ENCODE data around the gene UBE2V1.

Gene UBE2V1

GRCh38 chr20:50124496-50124895 lies 11.5 kb upstream of the UBE2V1 start:
- Histone ChIP-seq H3K27me3 (replicated peaks in 2 of 5; ENCODE audit: control insufficient read depth in 4 of 5, insufficient read depth in 5 of 5, low read length in 4 of 5) (no peaks in the 10 kb centered on the region), H3K9me3 (ENCODE audit: control extremely low read depth in 1 of 5, control insufficient read depth in 4 of 5, insufficient read depth in 2 of 5, low read depth in 1 of 5, low read length in 4 of 5) (no peaks in the 10 kb centered on the region), H3K4me1 (ENCODE audit: control extremely low read depth in 1 of 4, control insufficient read depth in 4 of 4, insufficient read depth in 4 of 4, low read length in 3 of 4) (peaks cover 0 to 8% (median 5%) of the 10 kb centered on the region in 4 experiments), H3K4me3 (ENCODE audit: control insufficient read depth in 1 of 7, extremely low read depth in 1 of 7, insufficient read depth in 4 of 7, low read depth in 2 of 7, low read length in 6 of 7) (no peak overlapping the region), H3K36me3 (ENCODE audit: control insufficient read depth in 4 of 4, insufficient read depth in 4 of 4, low read length in 3 of 4) (peaks cover 8 to 54% (median 43%) of the 10 kb centered on the region in 4 experiments), H3K27ac (ENCODE audit: insufficient read depth in 1 of 2, low read depth in 1 of 2, low read length in 2 of 2, poor library complexity in 1 of 2, severe bottlenecking in 2 of 2) (no peak overlapping the region)
- WGBS (ENCODE audit: insufficient coverage): 97% methylated on average over 9 of the region's 9 CpGs
- ChIA-PET CTCF (interaction anchor here (0.7 to 13.8 kb wide), 6 partner anchors 10 to 451 kb away, joined by 3 to 335 read pairs (median 24); no protein-coding TSS in a partner anchor), POLR2A (interaction anchor here (0.6 to 1.4 kb wide), 2 partner anchors 9 to 15 kb away, joined by 3 to 4 read pairs; no protein-coding TSS in a partner anchor)
- DNase-seq: no peak

- POLR2A ChIA-PET: interaction anchor here (0.7 to 1.4 kb wide), 4 partner anchors 10 to 49 kb away, joined by 3 to 4 read pairs (median 3); no protein-coding TSS in a partner anchor
- no peaks in the 10 kb centered on the region for H3K27me3 ChIP-seq (replicated peaks in 2 of 5; ENCODE audit: control insufficient read depth in 4 of 5, insufficient read depth in 5 of 5, low read length in 4 of 5)
Observed at GRCh38 chr20:50123418-50123817, 10.5 kb upstream of the UBE2V1 start.

GRCh38 chr20:50122763-50123162 lies 9.8 kb upstream of the UBE2V1 start:
- H3K4me3 ChIP-seq (ENCODE audit: control insufficient read depth in 1 of 7, extremely low read depth in 1 of 7, insufficient read depth in 4 of 7, low read depth in 2 of 7, low read length in 6 of 7): no peak overlapping the region
- no peaks in the 10 kb centered on the region for H3K27me3 ChIP-seq (replicated peaks in 2 of 5; ENCODE audit: control insufficient read depth in 4 of 5, insufficient read depth in 5 of 5, low read length in 4 of 5)
- peaks cover 0 to 10% (median 5%) of the 10 kb centered on the region in 4 experiments for H3K4me1 ChIP-seq (ENCODE audit: control extremely low read depth in 1 of 4, control insufficient read depth in 4 of 4, insufficient read depth in 4 of 4, low read length in 3 of 4)
- POLR2A ChIA-PET: interaction anchor here (0.5 to 1.1 kb wide), 2 partner anchors 43 to 226 kb away, joined by 3 read pairs; no protein-coding TSS in a partner anchor
- H3K27ac ChIP-seq (ENCODE audit: insufficient read depth in 1 of 2, low read depth in 1 of 2, low read length in 2 of 2, poor library complexity in 1 of 2, severe bottlenecking in 2 of 2): no peak overlapping the region
- 93% methylated on average over 2 of the region's 4 CpGs for WGBS (ENCODE audit: insufficient coverage)
- H3K36me3 ChIP-seq (ENCODE audit: control insufficient read depth in 4 of 4, insufficient read depth in 4 of 4, low read length in 3 of 4): peaks cover 6 to 36% (median 29%) of the 10 kb centered on the region in 4 experiments
- CTCF ChIA-PET: interaction anchor here (0.6 to 13.8 kb wide), 11 partner anchors 9 to 384 kb away, joined by 3 to 335 read pairs (median 13); no protein-coding TSS in a partner anchor
- no peaks in the 10 kb centered on the region for H3K9me3 ChIP-seq (ENCODE audit: control extremely low read depth in 1 of 5, control insufficient read depth in 4 of 5, insufficient read depth in 2 of 5, low read depth in 1 of 5, low read length in 4 of 5)
- DNase-seq: no peak

More at GRCh38 chr20:50123418-50123817, 10.5 kb upstream of the UBE2V1 start:
- peaks cover 0 to 10% (median 5%) of the 10 kb centered on the region in 4 experiments for H3K4me1 ChIP-seq (ENCODE audit: control extremely low read depth in 1 of 4, control insufficient read depth in 4 of 4, insufficient read depth in 4 of 4, low read length in 3 of 4)
- peaks cover 8 to 43% (median 35%) of the 10 kb centered on the region in 4 experiments for H3K36me3 ChIP-seq (ENCODE audit: control insufficient read depth in 4 of 4, insufficient read depth in 4 of 4, low read length in 3 of 4)
- H3K4me3 ChIP-seq (ENCODE audit: control insufficient read depth in 1 of 7, extremely low read depth in 1 of 7, insufficient read depth in 4 of 7, low read depth in 2 of 7, low read length in 6 of 7): no peak overlapping the region
- H3K27ac ChIP-seq (ENCODE audit: insufficient read depth in 1 of 2, low read depth in 1 of 2, low read length in 2 of 2, poor library complexity in 1 of 2, severe bottlenecking in 2 of 2): no peak overlapping the region
- 96% methylated on average over 4 of the region's 7 CpGs for WGBS (ENCODE audit: insufficient coverage)
- CTCF ChIA-PET: interaction anchor here (0.6 to 13.8 kb wide), 8 partner anchors 8 to 383 kb away, joined by 3 to 335 read pairs (median 32); no protein-coding TSS in a partner anchor
- DNase-seq: no peak
- H3K9me3 ChIP-seq (ENCODE audit: control extremely low read depth in 1 of 5, control insufficient read depth in 4 of 5, insufficient read depth in 2 of 5, low read depth in 1 of 5, low read length in 4 of 5): no peaks in the 10 kb centered on the region

GRCh38 chr20:50121858-50122271 lies 8.9 kb upstream of the UBE2V1 start:
- Histone ChIP-seq H3K27me3 (replicated peaks in 2 of 5; ENCODE audit: control insufficient read depth in 4 of 5, insufficient read depth in 5 of 5, low read length in 4 of 5) (no peaks in the 10 kb centered on the region), H3K4me3 (ENCODE audit: control insufficient read depth in 1 of 7, extremely low read depth in 1 of 7, insufficient read depth in 4 of 7, low read depth in 2 of 7, low read length in 6 of 7) (no peak overlapping the region), H3K36me3 (ENCODE audit: control insufficient read depth in 4 of 4, insufficient read depth in 4 of 4, low read length in 3 of 4) (peaks cover 3 to 31% (median 24%) of the 10 kb centered on the region in 4 experiments), H3K4me1 (ENCODE audit: control extremely low read depth in 1 of 4, control insufficient read depth in 4 of 4, insufficient read depth in 4 of 4, low read length in 3 of 4) (peaks cover 0 to 10% (median 5%) of the 10 kb centered on the region in 4 experiments), H3K27ac (ENCODE audit: insufficient read depth in 1 of 2, low read depth in 1 of 2, low read length in 2 of 2, poor library complexity in 1 of 2, severe bottlenecking in 2 of 2) (no peak overlapping the region), H3K9me3 (ENCODE audit: control extremely low read depth in 1 of 5, control insufficient read depth in 4 of 5, insufficient read depth in 2 of 5, low read depth in 1 of 5, low read length in 4 of 5) (no peaks in the 10 kb centered on the region)
- POLR2A ChIA-PET: interaction anchor here (1.5 to 2.2 kb wide), 3 partner anchors 33 to 57 kb away, joined by 5 to 9 read pairs (median 6); no protein-coding TSS in a partner anchor
- 87% methylated on average over 4 of the region's 4 CpGs for WGBS (ENCODE audit: insufficient coverage)
- DNase-seq: peak in 2 of 3 donors; percentile 33 to 48
- CTCF ChIA-PET: interaction anchor here (0.7 to 13.8 kb wide), 14 partner anchors 9 to 349 kb away, joined by 3 to 335 read pairs (median 9); partner anchors contain the start of gene UBE2V1

- H3K27me3 ChIP-seq (replicated peaks in 2 of 5; ENCODE audit: control insufficient read depth in 4 of 5, insufficient read depth in 5 of 5, low read length in 4 of 5): no peaks in the 10 kb centered on the region
- CTCF ChIA-PET: interaction anchor here (0.6 to 13.8 kb wide), 33 partner anchors 8 to 468 kb away, joined by 3 to 335 read pairs (median 7); partner anchors contain the start of genes PEDS1 and UBE2V1
- WGBS (ENCODE audit: insufficient coverage): 54% methylated on average over 8 of the region's 9 CpGs
Observed at GRCh38 chr20:50120935-50121693, 8.2 kb upstream of the UBE2V1 start.

GRCh38 chr20:50118203-50118602 lies 5.3 kb upstream of the UBE2V1 start:
- no peak overlapping the region for H3K27ac ChIP-seq (ENCODE audit: insufficient read depth in 1 of 2, low read depth in 1 of 2, low read length in 2 of 2, poor library complexity in 1 of 2, severe bottlenecking in 2 of 2)
- H3K4me1 ChIP-seq (ENCODE audit: control extremely low read depth in 1 of 4, control insufficient read depth in 4 of 4, insufficient read depth in 4 of 4, low read length in 3 of 4): peaks cover 19 to 41% (median 33%) of the 10 kb centered on the region in 4 experiments
- DNase-seq: no peak
- no peak overlapping the region for H3K4me3 ChIP-seq (ENCODE audit: control insufficient read depth in 1 of 7, extremely low read depth in 1 of 7, insufficient read depth in 4 of 7, low read depth in 2 of 7, low read length in 6 of 7)
- ChIA-PET POLR2A (no interaction called here), CTCF (interaction anchor here (3.4 to 13.8 kb wide), 4 partner anchors 10 to 63 kb away, joined by 21 to 335 read pairs (median 116); no protein-coding TSS in a partner anchor)
- no peaks in the 10 kb centered on the region for H3K27me3 ChIP-seq (replicated peaks in 2 of 5; ENCODE audit: control insufficient read depth in 4 of 5, insufficient read depth in 5 of 5, low read length in 4 of 5)
- WGBS (ENCODE audit: insufficient coverage): 80% methylated on average over 1 of the region's 2 CpGs
- no peaks in the 10 kb centered on the region for H3K9me3 ChIP-seq (ENCODE audit: control extremely low read depth in 1 of 5, control insufficient read depth in 4 of 5, insufficient read depth in 2 of 5, low read depth in 1 of 5, low read length in 4 of 5)
- H3K36me3 ChIP-seq (ENCODE audit: control insufficient read depth in 4 of 4, insufficient read depth in 4 of 4, low read length in 3 of 4): peaks cover 0 to 2% (median 0%) of the 10 kb centered on the region in 4 experiments

More at GRCh38 chr20:50120935-50121693, 8.2 kb upstream of the UBE2V1 start:
- H3K36me3 ChIP-seq (ENCODE audit: control insufficient read depth in 4 of 4, insufficient read depth in 4 of 4, low read length in 3 of 4): peaks cover 3 to 25% (median 19%) of the 10 kb centered on the region in 4 experiments
- no peak overlapping the region for H3K4me3 ChIP-seq (ENCODE audit: control insufficient read depth in 1 of 7, extremely low read depth in 1 of 7, insufficient read depth in 4 of 7, low read depth in 2 of 7, low read length in 6 of 7)
- POLR2A ChIA-PET: interaction anchor here (1.0 to 2.2 kb wide), 4 partner anchors 11 to 58 kb away, joined by 3 to 9 read pairs (median 6); no protein-coding TSS in a partner anchor
- DNase-seq: peak; percentile 78 to 90 (median 88)
- peaks cover under 1 to 14% (median 9%) of the 10 kb centered on the region in 4 experiments for H3K4me1 ChIP-seq (ENCODE audit: control extremely low read depth in 1 of 4, control insufficient read depth in 4 of 4, insufficient read depth in 4 of 4, low read length in 3 of 4)
- H3K27ac ChIP-seq (ENCODE audit: insufficient read depth in 1 of 2, low read depth in 1 of 2, low read length in 2 of 2, poor library complexity in 1 of 2, severe bottlenecking in 2 of 2): no peak overlapping the region
- H3K9me3 ChIP-seq (ENCODE audit: control extremely low read depth in 1 of 5, control insufficient read depth in 4 of 5, insufficient read depth in 2 of 5, low read depth in 1 of 5, low read length in 4 of 5): no peaks in the 10 kb centered on the region

Measured in common myeloid progenitor, CD34-positive (primary cell).